Stimulated activated CD8-positive, alpha-beta memory T cell treated with anti-CD3 and anti-CD28 coated beads, Interleukin-7, amount 100 ng/mL, for 4 hours (primary cell): ENCODE measurements around the gene ADGRF1.
"Not testable (repeated sequence)": the region's sequence is repeated elsewhere in the genome, so short reads cannot be mapped to it uniquely, and the experiment has no call there.

Source experiments
- DNase-seq, 2 donors: peaks; one replicate each; pipeline ENCODE4 v3.0.0-alpha.2; 2020; ENCODE audit warnings: low read depth in 2 of 2

ADGRF1 gene

DNA sequence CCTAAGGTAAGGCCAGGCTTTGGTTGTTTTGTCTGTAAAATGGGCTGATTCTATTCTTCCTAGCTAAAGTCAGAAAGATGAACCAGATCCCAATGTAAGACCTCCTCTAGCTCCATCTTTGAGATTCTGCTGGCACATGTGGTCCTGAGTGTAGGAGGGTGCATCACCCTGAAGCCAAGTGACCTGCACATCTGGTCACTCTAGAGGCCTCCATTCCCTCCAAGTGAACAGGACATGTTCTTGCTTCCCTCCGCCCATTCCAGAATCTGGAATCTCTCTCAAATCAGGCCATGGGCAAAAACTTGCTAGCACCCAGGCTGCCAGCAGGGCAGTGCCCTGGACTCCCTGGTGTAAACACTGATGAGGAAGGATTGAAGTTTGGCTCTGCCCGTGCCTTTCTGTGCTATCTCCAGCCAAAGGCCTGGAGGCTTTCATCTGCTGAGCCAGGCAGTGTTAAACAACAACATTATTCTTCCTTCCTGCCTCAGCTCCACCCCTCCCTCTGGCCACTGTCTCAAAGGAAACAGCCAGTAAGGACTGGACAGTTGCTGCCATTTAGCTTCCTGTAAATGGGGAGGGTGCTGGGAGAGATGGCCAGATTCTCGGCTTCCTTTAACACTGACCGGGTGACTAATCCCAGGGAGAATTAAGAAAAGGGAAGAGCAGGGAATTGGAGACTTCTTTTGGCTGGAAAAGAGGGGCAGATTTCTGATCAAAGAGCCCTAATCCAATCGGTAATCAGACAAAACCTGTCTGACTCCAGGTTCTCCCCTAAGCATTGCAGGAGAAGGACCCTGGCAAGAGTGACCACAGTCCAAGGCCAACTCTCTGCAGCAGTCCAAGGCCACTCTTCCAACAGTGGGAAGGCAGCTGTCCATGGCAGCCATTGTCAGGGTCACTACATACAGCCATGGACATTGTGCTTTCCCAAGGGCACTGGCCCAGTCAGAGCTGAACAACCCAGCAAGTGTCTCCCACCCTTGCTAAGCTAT lies 19.5 kb upstream of the ADGRF1 start:
- no peak for DNase-seq

DNA sequence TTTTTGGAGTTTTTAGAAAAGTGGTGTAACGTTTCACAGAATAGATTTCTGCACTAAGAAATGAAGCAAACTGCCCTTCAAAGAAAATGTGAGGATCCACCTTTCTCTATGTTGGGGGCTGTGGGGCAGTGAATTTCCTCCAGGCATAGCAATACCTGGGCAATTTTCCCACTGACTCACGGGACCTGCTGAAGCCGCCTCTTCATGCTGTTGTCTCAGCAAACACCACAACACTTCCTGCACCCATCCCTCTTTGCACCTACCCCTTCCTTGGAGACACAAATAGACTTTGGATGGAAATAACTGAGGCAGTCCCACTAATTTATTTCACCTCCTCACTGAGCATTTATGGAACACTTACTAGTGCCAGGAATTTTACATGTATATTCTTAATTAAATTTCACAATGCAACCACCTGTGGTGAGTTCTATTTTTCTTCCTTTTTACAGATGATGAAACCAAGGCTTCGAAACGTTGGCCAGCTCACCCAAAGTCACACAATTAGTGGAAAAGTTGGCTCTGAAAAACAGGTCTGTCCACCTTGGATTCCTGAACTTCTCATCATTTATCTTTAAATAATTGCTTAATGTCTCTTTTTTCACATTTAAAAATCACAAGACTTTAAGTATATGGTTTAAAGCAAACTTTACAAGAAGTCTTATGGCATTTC lies 17.2 kb upstream of the ADGRF1 start:
- no peak for DNase-seq

DNA sequence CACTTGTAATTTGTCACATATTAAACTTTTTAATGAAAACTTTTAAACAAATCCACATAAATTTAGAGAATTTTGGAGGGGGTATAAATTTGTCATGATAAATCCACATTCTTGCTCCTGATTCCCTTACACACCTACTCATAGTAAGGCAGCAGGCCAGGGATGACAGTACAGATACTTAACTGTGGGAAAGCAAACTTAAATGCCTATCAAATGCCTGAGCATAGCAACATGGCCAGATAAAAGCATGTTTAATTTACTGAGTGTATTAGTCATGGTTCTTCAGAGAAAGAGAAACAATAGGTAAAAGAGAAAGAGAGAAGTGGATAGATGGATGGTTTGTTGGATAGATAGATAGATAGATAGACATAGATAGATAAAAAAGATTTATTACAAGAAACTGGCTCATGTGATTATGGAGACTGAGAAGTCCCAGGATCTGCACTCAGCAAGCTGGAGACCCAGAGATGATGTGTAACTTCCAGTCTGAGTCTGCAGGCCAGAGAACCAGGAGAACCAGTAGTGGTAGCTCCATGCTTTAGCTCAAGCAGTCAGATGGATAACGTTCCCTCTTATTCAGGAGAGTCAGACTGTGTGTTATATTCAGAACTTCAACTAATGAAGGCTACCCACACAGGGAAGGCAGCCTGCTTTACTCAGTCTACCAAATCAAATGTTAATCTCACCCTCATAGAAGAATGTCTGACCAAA lies 15.9 kb upstream of the ADGRF1 start:
- DNase-seq: no peak

DNA sequence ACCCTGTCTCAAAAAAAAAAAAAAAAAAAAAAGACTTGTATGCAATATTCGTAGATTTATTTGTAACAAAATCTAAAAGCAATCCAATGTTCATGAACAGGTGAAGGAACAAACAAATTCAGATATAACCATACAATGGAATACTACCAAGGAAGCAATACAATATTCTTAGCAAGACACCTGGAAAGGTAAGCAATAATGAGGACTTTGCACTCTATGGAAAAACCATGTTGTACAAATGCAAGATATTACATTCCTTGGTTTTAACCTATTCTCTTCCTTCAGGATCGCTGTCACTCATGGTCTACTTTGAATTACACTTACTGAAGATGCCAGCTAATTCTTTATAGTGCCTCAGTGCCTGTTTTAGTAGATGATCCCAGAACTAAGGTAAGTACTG lies 14.7 kb upstream of the ADGRF1 start:
- DNase-seq: no peak

DNA sequence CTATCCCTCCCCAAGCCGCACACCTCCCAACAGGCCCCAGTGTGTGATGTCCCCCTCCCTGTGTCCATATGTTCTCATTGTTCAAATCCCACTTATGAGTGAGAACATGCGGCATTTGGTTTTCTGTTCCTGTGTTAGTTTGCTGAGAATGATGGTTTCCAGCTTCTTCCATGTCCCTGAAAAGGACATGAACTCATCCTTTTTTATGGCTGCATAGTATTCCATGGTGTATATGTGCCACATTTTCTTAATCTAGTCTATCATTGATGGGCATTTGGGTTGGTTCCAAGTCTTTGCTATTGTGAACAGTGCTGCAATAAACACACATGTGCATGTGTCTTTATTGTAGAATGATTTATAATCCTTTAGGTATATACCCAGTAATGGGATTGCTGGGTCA lies 12.2 kb upstream of the ADGRF1 start:
- DNase-seq: not testable (repeated sequence)

DNA sequence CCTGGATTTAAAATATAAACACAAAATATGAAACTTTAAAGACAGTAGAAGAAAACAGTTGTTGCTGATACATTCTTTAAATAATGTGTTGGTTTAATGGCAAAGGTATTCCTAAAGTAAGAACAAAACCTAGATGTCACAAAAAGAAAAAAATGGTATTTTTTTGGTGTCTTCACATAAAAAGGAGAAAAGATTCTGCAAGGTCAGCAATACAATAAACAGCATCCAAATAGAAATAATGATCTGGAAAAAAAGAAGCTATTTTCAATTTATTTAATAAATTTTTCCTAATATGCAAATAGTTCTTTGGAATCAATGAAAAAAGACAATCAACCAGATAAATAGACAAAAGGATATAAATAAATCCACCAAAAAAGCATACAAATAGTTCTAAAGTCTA lies 6.5 kb upstream of the ADGRF1 start:
- DNase-seq: no peak

DNA sequence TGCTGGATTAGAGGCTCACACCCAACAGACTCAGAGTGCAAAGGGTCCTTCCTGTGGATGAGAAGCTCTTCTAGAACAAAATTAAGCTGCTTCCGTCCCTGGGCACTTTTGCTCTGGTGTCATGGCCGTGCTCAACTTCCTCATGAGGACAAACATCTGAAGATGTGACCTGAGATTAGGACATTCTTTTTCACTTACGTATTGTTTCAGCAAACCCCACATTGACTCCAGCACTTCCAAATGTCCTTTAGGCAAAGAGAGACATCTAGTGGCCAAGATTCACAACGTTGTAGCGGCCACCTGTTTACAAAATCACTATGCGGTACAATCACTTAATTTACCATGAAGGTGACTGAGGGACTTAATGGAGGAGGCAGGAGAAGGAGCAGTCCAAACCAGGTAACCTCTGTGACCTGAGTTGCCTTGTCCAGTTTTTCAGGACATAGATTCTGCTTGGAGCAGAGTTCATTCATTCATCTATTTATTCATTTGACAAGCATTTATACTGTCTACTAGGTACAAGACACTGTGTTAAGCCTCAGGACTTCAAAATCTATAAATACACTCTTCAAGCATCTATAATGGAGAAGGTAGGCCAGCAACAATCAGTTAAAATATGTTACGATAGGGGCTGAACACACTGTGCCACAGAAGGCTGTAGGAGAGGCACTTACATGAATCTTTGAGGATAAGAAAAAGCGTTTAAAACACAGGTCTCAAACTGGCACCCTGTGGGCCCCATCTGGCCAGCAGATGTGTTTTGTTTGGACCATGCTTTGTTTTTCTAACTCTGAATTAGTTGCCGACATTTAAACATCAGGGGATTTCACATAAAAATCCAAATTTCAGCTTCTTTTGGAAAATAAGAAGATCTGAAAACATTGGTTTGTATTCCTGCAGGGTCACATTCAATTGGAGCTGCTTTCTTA lies 5.6 kb upstream of the ADGRF1 start:
- no peak for DNase-seq

DNA sequence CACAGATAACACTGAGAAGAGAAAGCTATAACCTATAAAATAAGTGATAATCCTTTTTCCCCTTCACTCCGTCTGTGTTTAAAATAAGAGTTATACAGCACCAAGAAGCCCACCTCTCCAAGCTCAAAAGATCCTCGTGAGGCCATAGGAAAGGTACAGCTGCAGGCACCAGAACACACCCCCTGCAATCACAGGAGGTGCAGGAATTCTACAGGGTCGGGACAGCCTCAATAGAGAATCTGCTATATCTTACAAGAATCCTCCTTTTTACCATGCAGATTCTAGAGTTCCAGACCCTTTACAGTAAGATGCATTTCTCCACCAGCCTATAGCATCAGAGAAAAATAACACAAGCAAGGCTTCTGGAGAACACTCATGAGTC lies 5.0 kb upstream of the ADGRF1 start:
- DNase-seq: no peak

DNA sequence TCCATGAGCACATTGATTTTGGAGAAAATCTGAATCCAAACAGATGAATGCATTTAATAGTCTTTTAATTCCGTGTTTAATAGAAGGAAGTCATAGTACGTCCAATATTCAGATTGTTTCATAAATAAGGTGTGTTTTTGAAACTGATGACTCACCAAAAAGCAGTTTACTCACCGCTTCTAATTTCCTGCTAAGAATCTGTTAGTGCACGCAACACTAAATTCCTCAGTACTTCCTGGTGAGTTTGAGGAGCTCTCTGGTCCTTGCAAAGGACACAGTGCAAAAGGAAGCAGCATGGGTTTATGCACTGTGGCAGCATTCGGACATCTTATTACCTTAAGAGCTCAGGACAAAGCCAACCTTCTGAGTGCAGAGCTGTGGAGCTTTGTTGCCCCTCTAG lies 2.3 kb upstream of the ADGRF1 start:
- no peak for DNase-seq

DNA sequence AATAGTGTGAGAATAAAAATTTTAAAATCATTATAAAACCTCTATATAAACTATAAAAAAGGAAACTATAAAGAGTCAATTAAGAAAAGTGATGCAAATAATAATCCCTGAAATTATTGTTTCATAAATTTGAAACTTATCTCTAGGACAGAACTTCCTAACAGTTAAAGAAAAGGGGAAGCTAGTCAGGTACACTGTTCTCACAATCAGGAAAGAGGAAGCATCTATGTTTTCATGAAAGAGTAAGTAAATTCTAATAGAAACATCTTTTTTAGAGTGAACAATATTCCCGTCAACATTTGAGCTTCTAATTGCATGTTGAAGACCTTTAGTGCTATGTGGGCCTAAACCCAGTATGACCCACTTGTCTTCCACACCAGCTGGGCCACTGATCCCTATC lies 1.2 kb upstream of the ADGRF1 start:
- DNase-seq: no peak

DNA sequence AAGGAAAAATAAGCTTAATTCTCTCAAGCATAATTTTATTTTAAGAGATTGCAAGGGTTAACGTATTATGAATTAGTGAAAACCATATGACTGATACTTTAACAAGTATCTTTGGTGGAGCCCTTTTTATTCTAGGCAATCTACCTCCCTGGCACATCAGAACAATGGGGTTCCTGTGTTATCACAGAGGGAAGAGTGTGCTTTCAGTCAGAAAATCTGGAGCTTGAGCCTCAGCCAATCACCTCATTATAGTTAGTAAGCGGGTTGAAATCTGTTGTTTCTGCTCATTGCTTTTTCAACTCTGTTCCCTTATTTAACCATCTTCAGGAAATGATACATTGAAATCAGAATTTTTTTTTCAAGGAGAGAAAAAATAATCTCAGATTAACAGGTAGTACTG lies 391 bp downstream of the ADGRF1 start:
- no peak for DNase-seq

DNA sequence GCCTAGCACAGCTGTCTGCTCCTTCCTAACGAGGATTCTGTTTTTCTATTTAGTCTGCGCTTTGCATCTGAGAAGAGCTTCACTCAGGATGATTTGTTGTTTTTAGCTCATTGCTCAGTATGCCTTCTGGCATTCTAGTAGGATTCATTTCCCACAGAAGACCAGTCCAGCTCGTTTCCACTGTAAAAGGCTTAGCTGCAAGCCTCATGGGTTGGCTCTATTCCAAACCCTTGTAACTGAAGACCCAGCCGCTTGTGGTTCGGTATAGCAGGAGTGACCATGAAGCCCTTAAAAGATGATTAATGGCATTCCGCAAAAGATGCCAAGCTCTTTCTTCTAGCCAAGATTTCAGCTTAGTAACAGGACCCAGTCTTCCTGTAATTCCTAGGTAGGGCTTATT lies 7.2 kb downstream of the ADGRF1 start:
- no peak for DNase-seq

DNA sequence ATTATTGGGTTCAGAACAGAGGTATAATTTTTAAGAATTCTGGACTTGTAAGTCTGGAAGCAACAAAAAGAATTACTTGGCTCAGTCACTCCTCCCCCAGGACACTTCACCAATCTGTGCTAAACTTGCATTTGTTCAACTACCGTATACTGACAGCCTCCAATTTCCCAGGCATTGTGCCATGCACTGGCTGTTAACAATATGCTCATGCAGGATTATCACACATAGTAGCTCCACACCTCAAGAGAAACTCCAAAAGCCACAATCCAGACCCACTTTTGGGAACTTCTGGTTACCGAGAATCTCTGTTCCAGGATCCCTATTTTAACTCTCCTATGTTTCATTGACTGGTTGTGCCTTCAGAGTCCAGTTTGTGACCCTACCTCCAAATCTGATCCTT lies 7.7 kb downstream of the ADGRF1 start:
- no peak for DNase-seq

DNA sequence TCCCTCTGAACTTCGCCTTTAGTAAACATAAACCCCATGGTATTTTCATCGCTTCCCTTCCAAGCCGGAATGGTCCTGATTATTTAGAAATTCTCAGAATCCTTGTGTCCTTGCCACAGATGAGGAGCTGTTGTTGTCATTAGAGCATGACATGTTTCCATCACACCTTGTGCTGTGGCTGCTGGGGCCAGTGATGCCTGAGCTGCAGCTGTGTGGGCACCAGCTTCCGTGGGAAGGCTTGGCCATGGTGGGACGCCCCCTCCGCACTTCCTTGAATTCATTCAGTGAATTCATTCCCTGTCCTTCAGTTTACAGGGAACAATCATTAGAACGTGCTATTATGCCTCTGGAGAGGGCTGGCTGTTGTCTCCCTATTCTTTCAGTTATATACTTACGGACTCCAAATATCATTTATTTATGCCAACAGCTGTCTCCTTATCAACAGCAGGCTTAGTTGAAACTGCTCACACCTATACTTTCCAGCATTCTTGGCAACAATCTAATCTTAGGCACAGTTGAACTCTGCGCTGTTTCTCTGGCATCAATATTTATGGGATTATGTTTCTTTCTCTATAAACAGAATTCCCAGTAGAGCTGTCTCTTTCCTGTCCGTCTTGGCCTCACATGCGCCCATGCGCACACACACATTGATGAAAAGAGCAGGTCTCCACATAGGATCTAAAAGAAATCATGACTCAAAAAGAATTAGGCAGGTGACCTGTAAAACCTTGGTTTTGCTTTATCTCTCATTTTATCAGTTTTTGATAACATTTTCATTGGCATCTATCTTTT lies 9.0 kb downstream of the ADGRF1 start:
- DNase-seq: no peak

DNA sequence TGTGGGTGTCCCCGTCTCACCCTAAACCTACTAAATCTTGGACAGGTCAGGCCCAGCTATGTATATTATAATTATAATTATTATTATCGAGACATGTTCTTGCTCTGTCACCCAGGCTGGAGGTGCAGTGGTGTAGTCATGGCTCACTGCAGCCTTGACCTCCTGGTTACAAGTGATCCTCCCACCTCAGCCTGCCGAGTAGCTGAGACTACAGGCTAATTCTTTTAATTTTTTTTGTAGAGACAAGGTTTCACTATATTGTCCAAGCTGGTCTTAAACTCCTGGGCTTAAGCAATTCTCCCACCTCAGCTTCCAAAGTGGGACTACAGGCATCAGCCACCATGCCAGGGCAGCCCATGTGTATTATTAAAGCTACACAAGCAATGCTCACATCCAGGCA lies 10.5 kb downstream of the ADGRF1 start:
- no peak for DNase-seq

DNA sequence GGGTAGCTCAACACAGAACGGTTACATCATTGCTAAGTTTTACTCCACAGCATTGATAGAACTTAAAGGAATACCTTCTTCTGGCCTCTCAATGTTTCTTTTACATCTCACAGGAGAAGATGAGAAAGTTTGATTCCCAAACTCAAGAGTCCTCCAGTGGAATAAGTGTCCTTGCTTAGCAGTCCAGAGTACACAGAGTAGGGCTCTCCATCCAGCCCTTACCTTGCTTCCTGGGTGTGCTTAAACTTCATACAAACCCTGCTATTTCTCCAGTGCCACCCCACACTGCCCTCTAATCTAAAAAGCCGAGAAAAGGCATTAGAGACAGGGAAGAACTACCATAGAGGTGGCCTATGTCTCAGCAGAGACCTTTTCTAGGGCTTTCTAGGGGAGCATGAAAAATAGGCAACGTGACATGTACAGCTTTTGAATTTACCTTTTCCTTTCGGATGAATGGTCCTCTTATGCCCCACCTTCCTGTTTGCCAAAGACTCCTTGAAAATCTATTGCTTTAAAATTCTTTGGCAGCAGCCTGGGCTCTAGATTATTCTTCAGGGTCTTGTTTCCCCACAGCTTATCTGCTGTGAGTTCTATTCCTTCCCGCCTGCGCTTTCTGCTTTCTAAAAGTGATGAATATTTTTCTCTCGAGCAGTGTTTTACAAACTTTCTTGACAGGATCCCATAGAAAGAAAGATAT lies 12.1 kb downstream of the ADGRF1 start:
- DNase-seq: no peak

DNA sequence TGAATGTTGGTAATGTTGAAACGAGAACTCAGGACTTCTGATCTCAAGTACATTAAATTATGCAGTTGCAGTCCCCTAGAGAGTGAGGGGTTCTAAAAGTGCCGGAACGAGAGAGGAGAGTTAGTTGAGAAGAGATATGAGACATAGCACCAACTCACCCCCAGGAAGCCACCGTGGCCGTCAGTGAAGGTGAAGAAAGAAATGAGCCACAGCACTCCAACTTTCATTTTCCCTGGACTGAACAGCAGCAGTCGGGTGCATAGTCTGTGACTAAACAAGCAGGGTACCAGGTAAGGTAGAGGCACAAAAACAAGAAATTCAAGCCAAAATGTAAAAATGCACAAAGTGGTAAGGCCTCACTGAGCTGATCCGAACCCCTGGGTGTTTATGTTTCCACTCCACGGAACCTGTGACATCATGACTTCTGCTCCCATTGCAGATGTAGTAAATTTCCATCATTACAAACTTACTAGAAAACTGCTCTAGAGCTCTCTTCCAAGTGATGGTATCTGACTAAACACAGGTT lies 13.2 kb downstream of the ADGRF1 start:
- DNase-seq: no peak

DNA sequence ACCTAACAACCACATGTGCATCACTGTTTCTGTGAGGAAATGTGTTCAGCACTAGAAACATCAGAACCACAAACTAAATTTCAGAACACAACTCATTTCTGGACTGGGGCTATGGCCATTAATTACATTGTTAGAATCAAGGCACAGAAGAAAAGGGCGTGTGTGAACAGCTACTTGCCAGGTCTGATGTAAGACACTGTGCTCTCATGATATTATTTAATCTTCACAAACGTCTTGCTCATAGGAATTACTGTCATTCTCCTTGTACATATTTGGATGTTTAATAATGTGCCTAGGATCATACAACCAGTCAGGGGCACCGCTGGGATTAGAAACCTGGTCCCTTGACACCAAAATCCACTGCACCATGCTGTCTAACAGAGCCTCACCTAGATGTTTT lies 14.8 kb downstream of the ADGRF1 start:
- DNase-seq: no peak

DNA sequence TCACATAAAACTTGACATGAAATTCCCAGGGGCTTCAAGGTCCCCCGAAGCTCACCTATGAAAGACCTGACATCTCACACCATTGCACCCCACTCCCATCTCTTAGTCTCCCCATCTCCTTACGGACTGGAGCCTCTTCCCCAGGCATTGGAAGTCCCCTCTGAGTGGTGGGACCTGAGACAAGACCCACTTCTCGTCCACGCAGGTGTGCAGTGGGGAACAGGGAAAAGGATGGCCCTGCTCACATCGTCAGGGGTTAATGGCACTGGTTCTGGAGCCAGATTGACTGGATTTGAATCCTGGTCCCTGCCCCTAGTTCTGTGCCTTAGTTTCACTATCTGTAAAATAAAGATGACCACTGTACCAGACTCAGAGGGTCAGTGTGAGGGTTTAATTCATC lies 15.5 kb downstream of the ADGRF1 start:
- DNase-seq: no peak

DNA sequence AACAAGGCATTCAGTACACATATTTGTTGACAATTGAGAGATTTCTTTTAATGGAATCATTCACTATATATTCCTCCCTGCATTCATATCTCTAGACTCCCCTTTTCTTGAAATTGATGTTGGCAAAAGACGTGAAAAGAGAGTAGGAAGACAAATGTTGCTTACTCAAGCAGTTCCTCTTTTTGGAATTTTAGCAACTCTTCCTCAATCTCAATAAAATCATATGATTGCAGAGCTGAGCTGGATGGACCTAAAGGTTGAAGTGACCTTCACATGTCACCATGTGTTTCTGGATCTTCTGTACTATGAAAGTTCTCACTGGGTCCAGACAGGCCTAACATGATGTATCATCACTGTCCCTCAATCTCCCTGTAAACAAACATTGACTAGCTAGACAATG lies 18.6 kb downstream of the ADGRF1 start:
- no peak for DNase-seq
